Adrenal gland (tissue), 5 donors: Measurements from ENCODE around the gene SPG11.

ENCODE experiments used
- POLR2A ChIP-seq, 2 donors: fragments of 450-650 bp; IDR thresholded peaks; one replicate each; pipeline ENCODE4 v1.6.1; 2017; ENCODE audit warnings: antibody characterized with exemption in 2 of 2, mild to moderate bottlenecking in 2 of 2, moderate library complexity in 1 of 2
- TF ChIP-seq, protein P1 (sequence below), 6 experiments: fragments of 450-650 bp in 4 of 6; fragments of 200-600 bp in 2 of 6; sonication (generic) in 1 of 6; IDR thresholded peaks; 1 replicate in 5 of 6; 2 replicates in 1 of 6; pipeline versions ENCODE4 v1.5.1 to v1.8.0; 2016 to 2021; ENCODE audit warnings: antibody characterized with exemption in 6 of 6, mild to moderate bottlenecking in 2 of 6, moderate library complexity in 1 of 6
- donor health status: DM: no; HTN: no; CAD: no.

DNA sequence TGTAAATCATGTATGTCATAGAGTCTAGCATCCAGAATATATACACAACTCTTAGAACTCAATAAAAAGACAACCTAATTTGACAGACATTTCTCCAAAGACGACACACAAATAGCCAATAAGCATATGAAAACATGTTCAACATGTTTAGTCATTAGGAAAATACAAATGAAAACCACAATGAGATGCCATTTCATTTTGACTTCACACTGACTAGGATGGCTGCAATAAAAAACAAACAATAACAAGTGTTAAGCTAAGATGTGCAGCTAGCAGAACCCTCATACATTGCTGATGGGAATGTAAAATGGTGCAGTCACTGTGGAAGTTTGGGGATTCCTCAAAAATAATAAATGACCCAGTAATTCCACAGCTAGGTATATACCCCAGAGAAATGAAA lies 16.4 kb downstream of the SPG11 start:
- TF ChIP-seq, protein P1, sequence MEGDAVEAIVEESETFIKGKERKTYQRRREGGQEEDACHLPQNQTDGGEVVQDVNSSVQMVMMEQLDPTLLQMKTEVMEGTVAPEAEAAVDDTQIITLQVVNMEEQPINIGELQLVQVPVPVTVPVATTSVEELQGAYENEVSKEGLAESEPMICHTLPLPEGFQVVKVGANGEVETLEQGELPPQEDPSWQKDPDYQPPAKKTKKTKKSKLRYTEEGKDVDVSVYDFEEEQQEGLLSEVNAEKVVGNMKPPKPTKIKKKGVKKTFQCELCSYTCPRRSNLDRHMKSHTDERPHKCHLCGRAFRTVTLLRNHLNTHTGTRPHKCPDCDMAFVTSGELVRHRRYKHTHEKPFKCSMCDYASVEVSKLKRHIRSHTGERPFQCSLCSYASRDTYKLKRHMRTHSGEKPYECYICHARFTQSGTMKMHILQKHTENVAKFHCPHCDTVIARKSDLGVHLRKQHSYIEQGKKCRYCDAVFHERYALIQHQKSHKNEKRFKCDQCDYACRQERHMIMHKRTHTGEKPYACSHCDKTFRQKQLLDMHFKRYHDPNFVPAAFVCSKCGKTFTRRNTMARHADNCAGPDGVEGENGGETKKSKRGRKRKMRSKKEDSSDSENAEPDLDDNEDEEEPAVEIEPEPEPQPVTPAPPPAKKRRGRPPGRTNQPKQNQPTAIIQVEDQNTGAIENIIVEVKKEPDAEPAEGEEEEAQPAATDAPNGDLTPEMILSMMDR (IDR thresholded peaks at IDR 0.05): no peak
- no peak for TF ChIP-seq POLR2A (IDR thresholded peaks at IDR 0.05)
